ENCODE measurements around the gene FAM120A.

FAM120A gene

GRCh38 chr9:93598647-93599241, 147.3 kb downstream of the FAM120A start:
- DNase-seq = no peak

- no peak for DNase-seq
These were observed 148.3 kb downstream of the FAM120A start for GRCh38 chr9:93599571-93600403.

- peak; percentile 74 for DNase-seq
These were observed 149.0 kb downstream of the FAM120A start for GRCh38 chr9:93600504-93600903.

GRCh38 chr9:93601063-93601462, 149.6 kb downstream of the FAM120A start:
- DNase-seq = no peak

GRCh38 chr9:93601666-93602065, 150.2 kb downstream of the FAM120A start:
- DNase-seq = no peak

- no peak for DNase-seq
These were observed 151.5 kb downstream of the FAM120A start for GRCh38 chr9:93603011-93603410.

- DNase-seq = no peak
These were observed 152.4 kb downstream of the FAM120A start for GRCh38 chr9:93603906-93604326.

- DNase-seq = no peak
These were observed 154.7 kb downstream of the FAM120A start for GRCh38 chr9:93606187-93606586.

GRCh38 chr9:93610206-93610605, 158.7 kb downstream of the FAM120A start:
- no peak for DNase-seq

GRCh38 chr9:93612052-93612795, 160.7 kb downstream of the FAM120A start:
- DNase-seq = no peak

- DNase-seq = no peak
These were observed 161.3 kb downstream of the FAM120A start for GRCh38 chr9:93612796-93613154.

GRCh38 chr9:93613174-93613573, 161.7 kb downstream of the FAM120A start:
- no peak for DNase-seq

GRCh38 chr9:93613791-93614190, 162.3 kb downstream of the FAM120A start:
- DNase-seq = no peak

- DNase-seq = no peak
These were observed 163.5 kb downstream of the FAM120A start for GRCh38 chr9:93614830-93615468.

All from hematopoietic multipotent progenitor cell treated with erythropoietin and hydrocortisone succinate and interleukin-3 and kit ligand, for 6 days (in vitro differentiated cells).